GM23248 (cell line): ENCODE measurements around the gene FYB2. TPM values are rescaled to one million over a fixed set of nuclear protein-coding genes. Genes with fewer than 3 reads are reported as not detected.

Experiments used
- DNase-seq: peaks from one replicate; pipeline ENCODE4 v3.0.0-alpha.2; 2015
- H2AFZ ChIP-seq: fragments of 200-600 bp; sonication (generic); 2 replicates; pipeline ENCODE4 v1.6.1; 2016; ENCODE audit warnings: antibody characterized with exemption
- H3F3A ChIP-seq: fragments of 200-600 bp; sonication (generic); 2 replicates; pipeline ENCODE4 v1.6.1; 2016; ENCODE audit warnings: mild to moderate bottlenecking, antibody characterized with exemption, mixed run types; ENCODE audit not compliant: insufficient read depth
- H3K27ac ChIP-seq: fragments of 200-600 bp; sonication (generic); 2 replicates; pipeline ENCODE4 v1.5.1; 2016; ENCODE audit warnings: mild to moderate bottlenecking
- H3K27me3 ChIP-seq: fragments of 200-600 bp; sonication (generic); replicated peaks from 2 replicates; pipeline ENCODE4 v1.6.1; 2016; ENCODE audit warnings: mild to moderate bottlenecking; ENCODE audit not compliant: insufficient read depth
- H3K36me3 ChIP-seq: fragments of 200-600 bp; sonication (generic); 2 replicates; pipeline ENCODE4 v1.6.1; 2016; ENCODE audit warnings: low read depth, mild to moderate bottlenecking
- H3K4me1 ChIP-seq: fragments of 200-600 bp; sonication (generic); 2 replicates; pipeline ENCODE4 v1.6.1; 2016; ENCODE audit warnings: mild to moderate bottlenecking; ENCODE audit not compliant: insufficient read depth
- H3K4me2 ChIP-seq: fragments of 200-600 bp; sonication (generic); one replicate; pipeline ENCODE4 v1.6.1; 2016; ENCODE audit warnings: mild to moderate bottlenecking; ENCODE audit not compliant: unreplicated experiment
- H3K4me3 ChIP-seq: fragments of 200-600 bp; sonication (generic); 2 replicates; pipeline ENCODE4 v1.5.1; 2016; ENCODE audit warnings: mild to moderate bottlenecking
- H3K79me2 ChIP-seq: fragments of 200-600 bp; sonication (generic); 2 replicates; pipeline ENCODE4 v1.6.1; 2016; ENCODE audit warnings: mild to moderate bottlenecking; ENCODE audit not compliant: insufficient read depth
- H3K9ac ChIP-seq: fragments of 200-600 bp; sonication (generic); 2 replicates; pipeline ENCODE4 v1.6.1; 2016; ENCODE audit warnings: mild to moderate bottlenecking
- H3K9me2 ChIP-seq: fragments of 200-600 bp; sonication (generic); 2 replicates; pipeline ENCODE4 v1.6.1; 2016; ENCODE audit warnings: mixed run types, mild to moderate bottlenecking, moderate library complexity; ENCODE audit not compliant: insufficient read depth
- H3K9me3 ChIP-seq: fragments of 200-600 bp; sonication (generic); one replicate; pipeline ENCODE4 v1.6.1; 2017; ENCODE audit warnings: low read depth
- H4K20me1 ChIP-seq: fragments of 200-600 bp; sonication (generic); 2 replicates; pipeline ENCODE4 v1.6.0; 2016; ENCODE audit not compliant: insufficient read depth
- EZH2 ChIP-seq: fragments of 200-600 bp; sonication (generic); IDR thresholded peaks from 2 replicates; pipeline ENCODE4 v1.6.1; 2018; ENCODE audit warnings: antibody characterized with exemption, mild to moderate bottlenecking; ENCODE audit not compliant: insufficient read depth, poor library complexity, severe bottlenecking
- EZH2phosphoT487 ChIP-seq: fragments of 200-600 bp; sonication (generic); IDR thresholded peaks from 2 replicates; pipeline ENCODE4 v1.6.1; 2018; ENCODE audit warnings: antibody characterized with exemption, moderate library complexity, mild to moderate bottlenecking, low read depth; ENCODE audit not compliant: insufficient read depth
- WGBS, 2 experiments: methylation state at CpG; one replicate each; pipeline ENCODE4 v1.1.6; 2015 to 2017; ENCODE audit warnings: low lambda C conversion rate in 2 of 2, low coverage in 1 of 2; ENCODE audit errors: missing lambda C conversion rate in 2 of 2; 5-methylcytosine and 5-hydroxymethylcytosine counted together
- in situ Hi-C: fragments of 300-500 bp; cut with MboI; formaldehyde crosslinking; loops from 2 replicates; pipeline ENCODE4 v1.15.0; 2020
- polyA plus RNA-seq: library from polyadenylated mRNA; unstranded; fragments of >200 nt; fragmentation: Nextera tagmentation; extraction: Ambion mirVana; gene quantifications from 2 replicates; pipeline ENCODE4 v1.2.1, GENCODE V29; 2016
- total RNA-seq: library from RNA; depleted of rRNA; stranded (reverse); fragments of >200 nt; shearing (Covaris generic); gene quantifications from 2 replicates; pipeline ENCODE4 v1.2.3, GENCODE V29; 2014

Gene FYB2
- total and polyA plus RNA-seq, 2 experiments from 2014 or later = not detected

DNA sequence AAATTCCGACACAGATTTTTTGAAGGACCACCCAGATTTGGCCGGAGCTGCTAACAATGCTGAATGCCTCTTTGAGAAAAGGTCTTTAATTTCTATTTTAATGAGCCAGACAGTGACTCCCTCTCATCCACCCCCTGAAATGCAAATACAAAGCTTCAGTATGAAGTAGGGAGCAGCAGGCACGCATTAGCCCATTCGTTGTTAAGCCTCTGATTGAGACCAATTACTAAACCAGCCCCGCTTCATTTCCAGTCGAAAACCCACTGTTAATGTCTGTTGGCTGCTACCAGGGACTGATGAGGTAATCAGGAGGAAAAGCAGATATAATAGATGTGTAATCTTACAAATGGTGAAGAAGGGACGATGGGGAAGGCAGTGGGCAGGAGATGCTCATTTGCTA lies 30.5 kb upstream of the FYB2 start:
- Histone ChIP-seq H3K27me3 (no peaks in the 10 kb centered on the region), H3K4me2 (no peak overlapping the region), H3K79me2 (no peaks in the 10 kb centered on the region), H3K4me3 (no peak overlapping the region), H2AFZ (no peak overlapping the region), H4K20me1 (no peaks in the 10 kb centered on the region), H3K27ac (no peak overlapping the region), H3K9ac (no peak overlapping the region), H3K4me1 (no peaks in the 10 kb centered on the region), H3F3A (no peaks in the 10 kb centered on the region), H3K9me2 (no peaks in the 10 kb centered on the region), H3K36me3 (no peaks in the 10 kb centered on the region), H3K9me3 (no peaks in the 10 kb centered on the region)
- WGBS, 2 experiments = 92 to 93% methylated on average over 7 of the region's 7 CpGs
- no peak for DNase-seq
- TF ChIP-seq EZH2phosphoT487 (no peak), EZH2 (no peak)
- in situ Hi-C loops = loop anchor here (25.0 kb wide), 1 partner anchor 1313 kb away; no protein-coding TSS in a partner anchor

DNA sequence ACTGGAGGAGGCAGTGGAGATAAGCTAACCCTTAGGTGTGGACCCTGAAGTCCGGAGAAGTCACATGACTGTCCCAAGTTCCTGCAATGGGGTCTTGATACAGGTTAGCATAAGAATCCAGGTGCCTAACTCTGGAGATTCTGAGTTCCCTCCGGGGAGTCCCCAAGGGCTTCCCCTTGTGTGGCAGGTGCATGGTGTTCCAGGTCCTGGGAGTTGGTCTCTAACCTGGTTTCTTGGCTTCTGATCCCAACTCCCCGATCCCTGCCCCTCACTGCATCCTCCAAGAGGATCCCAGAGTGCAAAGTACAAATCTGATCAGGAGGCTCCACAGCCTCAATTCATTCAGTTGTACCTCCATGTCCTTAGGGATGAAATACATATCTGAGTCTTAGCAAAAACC lies 26.1 kb upstream of the FYB2 start:
- Histone ChIP-seq H3K27me3 (no peaks in the 10 kb centered on the region), H3K4me3 (no peak overlapping the region), H3K36me3 (no peaks in the 10 kb centered on the region), H3K9ac (no peak overlapping the region), H3K27ac (no peak overlapping the region), H4K20me1 (no peaks in the 10 kb centered on the region), H3K4me2 (no peak overlapping the region), H3K9me2 (no peaks in the 10 kb centered on the region), H3K4me1 (no peaks in the 10 kb centered on the region), H3K9me3 (no peaks in the 10 kb centered on the region), H3K79me2 (no peaks in the 10 kb centered on the region), H2AFZ (no peak overlapping the region), H3F3A (no peaks in the 10 kb centered on the region)
- in situ Hi-C loops = loop anchor here (25.0 kb wide), 1 partner anchor 1317 kb away; no protein-coding TSS in a partner anchor
- WGBS, 2 experiments = 64 to 72% methylated on average over 2 to 3 of the region's 3 CpGs
- no peak for TF ChIP-seq EZH2phosphoT487
- TF ChIP-seq EZH2 = no peak
- DNase-seq = no peak

DNA sequence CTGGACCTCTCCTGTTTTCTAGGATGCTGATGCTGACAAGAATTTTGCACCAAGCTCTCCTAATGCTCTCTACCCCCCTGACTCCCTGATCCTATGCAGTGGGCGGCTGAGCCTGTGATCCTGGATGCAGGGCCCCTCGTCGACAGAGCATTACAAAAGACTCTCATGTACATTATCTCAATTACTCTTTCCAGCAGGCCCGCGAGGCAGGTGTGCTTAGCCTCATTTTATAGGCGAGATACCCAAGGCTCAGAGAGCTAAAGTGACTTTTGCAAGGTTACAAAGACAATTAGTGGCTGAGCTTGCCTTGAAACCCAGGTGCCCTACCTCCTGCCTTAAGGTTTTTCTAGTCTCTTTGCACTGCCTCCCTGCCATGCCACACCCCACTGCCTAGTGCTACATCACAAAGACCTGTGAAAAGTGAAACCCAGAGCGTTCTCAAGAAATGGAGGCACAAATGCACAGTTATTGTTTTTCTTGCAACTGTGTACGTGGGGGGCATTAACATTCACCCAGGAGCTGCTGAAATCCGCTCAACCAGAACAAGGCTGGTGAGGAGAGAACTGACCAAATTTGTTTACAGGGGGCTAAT lies 25.4 kb upstream of the FYB2 start:
- in situ Hi-C loops = loop anchor here (25.0 kb wide), 1 partner anchor 1318 kb away; no protein-coding TSS in a partner anchor
- Histone ChIP-seq H3K79me2 (no peaks in the 10 kb centered on the region), H3K9me3 (no peaks in the 10 kb centered on the region), H3K4me1 (no peaks in the 10 kb centered on the region), H3K4me3 (no peak overlapping the region), H3F3A (no peaks in the 10 kb centered on the region), H3K9ac (no peak overlapping the region), H4K20me1 (no peaks in the 10 kb centered on the region), H2AFZ (no peak overlapping the region), H3K9me2 (no peaks in the 10 kb centered on the region), H3K27me3 (no peaks in the 10 kb centered on the region), H3K4me2 (no peak overlapping the region), H3K27ac (no peak overlapping the region), H3K36me3 (no peaks in the 10 kb centered on the region)
- TF ChIP-seq EZH2phosphoT487 (no peak), EZH2 (no peak)
- WGBS, 2 experiments = 67 to 69% methylated on average over 9 of the region's 9 CpGs
- DNase-seq = no peak

DNA sequence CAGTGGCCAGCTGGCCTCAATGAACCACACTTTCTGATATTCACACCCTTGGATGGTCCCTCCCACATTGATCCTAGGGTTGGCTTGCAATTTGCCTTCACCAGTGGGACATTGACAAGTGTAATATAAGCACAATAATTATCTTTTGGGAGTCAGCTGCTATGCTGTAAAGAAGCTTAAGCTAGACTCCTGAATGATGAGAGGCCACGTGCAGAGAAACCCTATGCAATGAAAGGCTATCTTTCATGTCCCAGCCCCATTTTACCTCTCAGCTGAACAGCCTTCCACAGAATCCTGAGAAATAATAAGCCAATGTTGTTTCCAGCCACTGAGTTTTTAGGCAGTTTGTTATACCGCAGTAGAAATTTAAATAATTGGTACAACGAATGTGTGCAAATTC lies 24.3 kb upstream of the FYB2 start:
- Histone ChIP-seq H3K79me2 (no peaks in the 10 kb centered on the region), H3K4me2 (no peak overlapping the region), H3K9me3 (no peaks in the 10 kb centered on the region), H2AFZ (no peak overlapping the region), H3K4me3 (no peak overlapping the region), H3K27me3 (no peaks in the 10 kb centered on the region), H3K4me1 (no peaks in the 10 kb centered on the region), H3K36me3 (no peaks in the 10 kb centered on the region), H4K20me1 (no peaks in the 10 kb centered on the region), H3K9me2 (no peaks in the 10 kb centered on the region), H3K9ac (no peak overlapping the region), H3F3A (0 out of 2 replicates have a peak, but pooled peaks cover under 1% of the 10 kb centered on the region), H3K27ac (no peak overlapping the region)
- in situ Hi-C loops = loop anchor here (25.0 kb wide), 1 partner anchor 1319 kb away; no protein-coding TSS in a partner anchor
- no peak for TF ChIP-seq EZH2
- TF ChIP-seq EZH2phosphoT487 = no peak
- WGBS, 2 experiments = 71 to 73% methylated on average over 3 of the region's 3 CpGs
- no peak for DNase-seq
